Measurements from ENCODE around the gene MEPCE.

The MEPCE gene

GRCh38 chr7:100465299-100465698 lies 35.7 kb downstream of the MEPCE start:
- no peak for DNase-seq

GRCh38 chr7:100465702-100466311 lies 36.2 kb downstream of the MEPCE start:
- DNase-seq, result no peak

- no peak for DNase-seq
Observed at GRCh38 chr7:100466653-100467605, 37.3 kb downstream of the MEPCE start.

GRCh38 chr7:100467638-100468373 lies 38.2 kb downstream of the MEPCE start:
- no peak for DNase-seq

- DNase-seq, result no peak
Observed at GRCh38 chr7:100469227-100470044, 39.8 kb downstream of the MEPCE start.

GRCh38 chr7:100471021-100471420 lies 41.4 kb downstream of the MEPCE start:
- DNase-seq, result no peak

- DNase-seq, result no peak
Observed at GRCh38 chr7:100472121-100472851, 42.7 kb downstream of the MEPCE start.

GRCh38 chr7:100472854-100473499 lies 43.3 kb downstream of the MEPCE start:
- no peak for DNase-seq

GRCh38 chr7:100475549-100475948 lies 45.9 kb downstream of the MEPCE start:
- DNase-seq, result no peak

- DNase-seq, result no peak
Observed at GRCh38 chr7:100476101-100476780, 46.6 kb downstream of the MEPCE start.

GRCh38 chr7:100476903-100477870 lies 47.6 kb downstream of the MEPCE start:
- DNase-seq, result no peak

- DNase-seq, result no peak
Observed at GRCh38 chr7:100477871-100478267, 48.2 kb downstream of the MEPCE start.

GRCh38 chr7:100478958-100479660 lies 49.5 kb downstream of the MEPCE start, which contains the start of gene TSC22D4:
TSC22D4 (minus strand) TSS chr7:100479214; CDS start chr7:100478038, 1,176 bp downstream.
- no peak for DNase-seq

GRCh38 chr7:100481466-100481865 lies 51.8 kb downstream of the MEPCE start:
- DNase-seq, result no peak

- no peak for DNase-seq
Observed at GRCh38 chr7:100482728-100483089, 53.1 kb downstream of the MEPCE start.

GRCh38 chr7:100483090-100483721 lies 53.6 kb downstream of the MEPCE start:
- DNase-seq, result no peak
